Occipital lobe (tissue), 2 donors: Measurements from ENCODE around the gene RPL29. TPM values are rescaled to one million over a fixed set of nuclear protein-coding genes. Genes with fewer than 3 reads are reported as not detected.
"Not testable (repeated sequence)": the region's sequence is repeated elsewhere in the genome, so short reads cannot be mapped to it uniquely, and the experiment has no call there.

ENCODE experiments used
- DNase-seq: peaks from one replicate; lab custom pipeline; 2025; lab: John Stamatoyannopoulos, UW
- total RNA-seq: library from RNA; depleted of rRNA; stranded (reverse); fragments of >200 nt; gene quantifications from one replicate; pipeline ENCODE4 v1.2.3, GENCODE V29; 2014

The RPL29 gene
- 778 TPM for total RNA-seq

DNA sequence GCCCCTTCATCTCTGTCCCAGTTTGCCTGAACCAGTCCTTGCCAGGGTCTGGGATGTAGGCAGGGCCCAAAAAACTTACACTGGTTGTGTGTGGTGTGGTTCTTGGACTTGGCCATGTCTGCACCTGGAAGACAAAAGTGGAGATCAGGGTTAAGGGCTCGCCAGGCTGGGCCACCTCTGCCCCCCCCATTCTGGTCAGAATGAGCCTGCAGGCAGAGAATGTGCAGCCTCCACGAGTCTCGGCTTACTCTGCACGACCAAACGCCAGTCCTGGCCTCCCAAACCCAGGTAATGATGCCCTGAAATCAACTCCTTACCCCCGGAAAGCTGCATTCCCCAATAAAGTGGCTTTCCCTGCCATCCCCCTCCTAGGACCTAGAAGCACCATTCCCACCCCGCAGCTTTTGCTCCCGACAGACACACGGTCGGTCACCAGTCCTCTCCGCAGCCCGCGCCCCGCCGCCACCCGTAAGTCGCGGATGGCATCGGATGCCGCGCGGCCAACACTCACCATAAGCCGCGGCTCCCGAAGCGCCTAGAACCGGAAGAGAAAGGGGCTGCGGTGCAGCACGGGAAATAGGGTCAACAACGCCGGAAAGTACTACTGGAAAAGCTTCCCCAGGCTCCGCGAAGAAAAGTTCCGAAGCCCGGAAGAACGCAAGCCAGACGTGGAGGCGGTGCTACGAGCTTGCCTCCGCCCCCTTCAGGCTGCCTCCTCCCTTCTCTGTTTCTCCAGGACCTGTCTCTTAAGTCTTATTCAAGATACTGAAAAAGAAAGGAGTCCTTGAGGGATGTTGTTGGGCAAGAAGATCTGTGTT, at the start of gene RPL29:
Gene RPL29 (minus strand): TSS at position 550 of the 818 bp plus-strand sequence. CDS start 434 bp downstream, at position 116.
- DNase-seq, result peak; percentile 89

DNA sequence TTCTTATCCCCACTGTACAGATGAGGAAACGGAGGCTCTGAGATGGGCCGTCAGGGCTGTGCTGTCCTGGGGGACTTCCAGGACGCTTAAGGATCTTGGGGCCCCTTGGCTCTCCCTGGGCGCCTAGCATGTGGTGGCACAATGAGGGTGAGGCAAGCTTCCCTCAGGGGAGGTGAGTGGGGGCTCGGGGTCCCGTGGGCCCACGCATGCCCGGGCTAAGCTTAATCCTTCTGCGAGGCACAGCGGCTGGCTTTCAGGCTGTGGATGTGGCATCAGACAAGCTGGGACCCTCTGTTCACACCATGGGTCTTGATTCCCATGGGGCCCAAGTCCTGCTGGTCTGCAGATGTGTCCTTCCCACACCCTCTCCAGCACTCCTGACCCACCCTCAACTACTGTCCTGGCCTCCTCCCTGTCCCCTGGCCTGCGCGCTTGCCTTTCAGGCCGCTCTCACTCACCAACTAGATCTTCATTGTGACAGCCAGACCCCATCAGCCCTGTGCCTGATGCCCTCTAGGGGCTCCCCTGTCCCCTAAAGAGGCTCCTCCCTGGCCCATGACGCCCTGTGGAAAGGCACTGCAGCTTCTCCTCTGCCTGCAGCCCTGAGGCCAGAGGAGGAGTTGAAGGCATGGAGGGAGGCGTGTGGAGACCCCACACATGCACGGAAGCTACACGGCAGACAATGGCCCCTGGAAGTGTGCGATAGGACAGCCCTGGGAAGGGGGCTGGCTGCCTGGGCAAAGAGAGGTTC, 49.3 kb upstream of the RPL29 start:
- DNase-seq, result no peak

DNA sequence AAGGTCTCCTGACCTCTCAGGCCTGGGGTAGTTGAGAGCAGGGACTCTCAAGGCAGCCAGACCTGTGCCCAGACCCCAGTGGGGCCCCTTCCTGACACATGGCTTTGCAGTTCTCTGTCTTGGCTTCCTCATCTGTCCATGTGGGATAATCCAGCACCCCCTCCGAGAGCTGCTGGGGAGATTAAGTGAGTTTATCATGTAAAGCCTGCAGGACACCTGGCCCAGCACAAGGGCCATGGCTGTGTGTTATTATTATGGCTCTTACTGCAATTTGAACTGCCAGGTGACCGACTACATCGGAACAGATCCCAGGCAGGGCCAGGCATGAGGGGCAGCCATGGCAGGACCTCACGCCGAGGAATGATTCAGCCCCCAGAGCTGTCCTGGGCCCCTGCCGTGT, 48.1 kb upstream of the RPL29 start:
- DNase-seq, result no peak

DNA sequence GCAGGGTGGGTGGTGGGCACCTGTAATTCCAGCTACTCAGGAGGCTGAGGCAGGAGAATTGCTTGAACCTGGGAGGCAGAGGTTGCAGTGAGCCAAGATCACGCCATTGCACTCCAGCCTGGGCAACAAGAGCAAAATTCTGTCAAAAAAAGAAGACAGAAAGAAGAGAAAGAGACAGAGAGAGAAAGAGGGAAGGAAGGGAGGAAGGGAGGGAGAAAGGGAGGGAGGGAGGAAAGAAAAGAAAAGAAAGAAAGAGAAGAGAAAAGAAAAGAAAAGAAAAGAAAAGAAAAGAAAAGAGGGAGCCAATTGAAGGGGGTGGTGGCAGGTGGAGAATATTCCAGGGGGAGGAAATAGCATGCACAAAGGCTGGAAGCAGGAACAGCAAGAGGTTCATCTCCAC, 47.3 kb upstream of the RPL29 start:
- not testable (repeated sequence) for DNase-seq

DNA sequence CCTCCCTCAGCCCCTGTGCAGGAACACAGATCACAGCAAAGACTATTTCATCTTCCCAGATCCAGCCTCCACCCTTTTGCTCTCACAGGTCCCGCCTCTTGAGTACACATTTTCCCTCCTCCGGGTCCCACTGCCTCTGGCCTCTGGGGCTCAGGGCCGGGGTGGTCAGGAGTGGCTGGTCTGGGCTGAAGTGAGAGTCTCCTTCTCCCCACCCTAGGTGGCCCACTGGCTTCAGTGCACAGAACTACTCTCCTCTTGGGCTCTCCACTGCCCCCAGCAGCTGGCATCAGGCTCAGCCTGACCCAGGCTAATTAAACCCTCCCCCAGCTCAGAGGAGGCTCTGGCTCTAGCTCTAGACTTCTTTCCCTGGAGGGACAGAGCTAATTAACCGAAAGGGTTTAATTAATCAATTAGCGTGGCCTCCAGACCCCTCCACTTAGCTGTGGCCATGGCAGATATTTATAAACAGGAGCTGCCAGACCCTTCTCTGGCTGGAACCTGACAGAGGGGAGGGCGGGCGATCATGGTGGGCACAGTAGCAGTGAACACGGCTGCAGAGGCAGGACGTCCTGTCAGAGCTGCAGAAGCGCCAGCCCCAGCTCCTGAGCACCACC, 45.5 kb upstream of the RPL29 start:
- DNase-seq, result peak; percentile 44

DNA sequence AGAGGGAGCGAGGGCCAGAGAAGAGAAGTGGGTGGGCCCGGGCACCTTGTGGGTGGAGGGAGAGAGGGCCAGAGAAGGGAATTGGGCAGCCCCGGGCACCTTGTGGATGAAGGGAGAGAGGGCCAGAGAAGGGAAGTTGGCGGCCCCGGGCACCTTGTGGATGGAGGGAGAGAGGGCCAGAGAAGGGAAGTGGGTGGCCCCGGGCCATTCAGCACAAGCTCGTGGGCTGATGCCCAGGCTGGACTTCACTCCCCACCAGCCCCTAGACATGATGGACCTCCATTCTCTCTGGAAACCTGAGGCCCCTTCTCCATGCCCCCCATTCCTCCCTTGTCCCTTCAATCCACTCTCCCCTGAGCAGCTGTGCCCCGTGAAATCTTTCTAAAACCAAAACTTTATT, 44.9 kb upstream of the RPL29 start:
- no peak for DNase-seq

DNA sequence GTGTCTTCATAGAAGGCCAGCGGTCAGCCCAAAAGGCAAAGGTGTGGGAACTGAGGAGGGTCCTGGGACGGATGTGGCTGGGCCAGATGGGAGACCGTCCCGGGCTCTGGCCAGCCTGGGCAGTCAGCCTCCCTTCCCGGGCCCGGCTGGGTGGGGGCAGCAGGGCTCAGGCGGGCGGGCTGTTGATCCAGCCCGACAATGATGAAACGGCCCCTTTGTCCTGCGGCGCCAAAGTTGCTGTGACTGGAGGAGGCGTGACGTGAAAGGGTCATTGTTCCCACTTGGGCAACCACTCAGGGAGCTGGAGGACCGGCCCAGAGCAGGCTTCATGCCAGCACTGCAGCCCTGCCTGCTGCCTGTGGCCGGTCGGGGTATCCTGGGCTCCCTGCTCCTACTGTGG, 44.2 kb upstream of the RPL29 start:
- peak; percentile 92 for DNase-seq

DNA sequence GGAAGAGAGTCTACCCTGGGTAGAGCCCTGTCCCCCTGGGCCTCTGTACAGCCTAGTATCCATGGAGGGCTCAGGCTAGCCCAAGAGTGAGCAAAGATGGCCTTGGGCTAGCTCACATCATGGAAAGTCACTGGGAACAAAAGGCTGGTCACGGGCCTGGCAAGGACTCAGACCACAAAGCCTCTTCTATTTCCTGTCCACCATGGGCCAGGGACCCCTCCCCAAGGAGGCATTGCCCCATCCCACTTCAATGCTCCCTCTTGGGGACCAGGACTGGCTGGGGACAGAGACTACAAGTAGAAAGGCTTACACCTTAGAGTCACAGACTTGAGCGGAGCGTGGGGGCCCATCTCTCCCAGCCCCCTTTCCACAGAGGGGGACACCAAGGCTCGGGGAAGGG, 43.7 kb upstream of the RPL29 start:
- DNase-seq, result no peak

DNA sequence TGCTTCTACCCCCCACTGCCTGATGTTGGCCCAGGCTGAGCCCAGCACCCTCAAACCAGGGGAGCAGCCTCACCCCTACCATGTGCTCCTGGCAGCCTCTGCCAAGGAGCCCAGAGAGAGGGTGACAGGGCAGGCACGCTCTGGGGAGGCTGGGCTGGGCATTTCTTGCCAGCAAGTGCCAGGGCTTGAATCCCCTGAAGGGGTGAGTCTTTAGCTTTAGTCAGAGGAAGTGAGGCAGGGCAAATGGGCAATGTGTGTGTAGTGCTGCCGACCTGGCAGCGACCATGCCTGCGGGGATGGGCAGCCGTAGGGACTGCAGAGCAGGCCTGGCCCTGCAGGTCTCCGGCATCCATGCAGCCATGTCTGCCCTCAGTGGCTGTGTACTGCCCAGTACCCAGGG, 42.5 kb upstream of the RPL29 start:
- DNase-seq, result no peak

DNA sequence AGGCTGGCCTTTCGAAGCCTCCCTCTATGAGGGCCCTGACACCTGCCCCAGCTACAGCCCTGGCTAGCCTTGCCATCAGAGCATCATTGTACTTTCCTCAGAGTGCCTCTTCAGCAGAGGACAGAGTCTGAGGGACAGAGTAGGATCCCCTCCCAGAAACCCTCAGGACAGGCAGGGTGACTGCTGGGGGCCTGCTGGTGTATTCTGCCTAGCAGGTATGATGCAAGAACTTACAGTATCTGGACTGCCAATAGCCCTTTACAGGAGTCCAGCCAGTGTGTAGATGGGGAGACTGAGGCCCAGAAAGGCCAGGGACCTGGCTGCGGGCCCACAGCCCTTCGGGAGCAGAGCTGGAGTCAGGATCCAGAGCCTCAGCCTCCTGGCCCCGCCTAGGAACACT, 41.6 kb upstream of the RPL29 start:
- DNase-seq, result no peak

DNA sequence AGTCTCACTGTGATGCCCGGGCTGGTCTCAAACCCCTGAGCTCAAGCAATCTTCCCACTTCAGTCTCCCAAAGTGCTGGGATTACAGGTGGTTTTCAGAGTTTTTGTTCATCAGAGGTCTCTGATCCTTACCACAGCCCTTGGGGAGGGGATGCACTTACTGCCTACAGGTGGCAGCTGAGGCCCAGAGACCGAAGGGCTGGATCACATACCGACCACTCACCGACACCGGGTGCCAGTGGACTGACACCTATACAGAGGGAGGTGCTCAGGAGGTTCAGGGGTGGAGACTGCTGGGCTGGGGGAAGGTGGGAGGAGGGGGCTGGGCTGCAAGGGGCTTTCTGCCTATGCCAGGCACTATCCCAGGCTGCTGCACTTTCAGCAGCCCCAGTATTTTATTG, 41.1 kb upstream of the RPL29 start:
- DNase-seq, result no peak

DNA sequence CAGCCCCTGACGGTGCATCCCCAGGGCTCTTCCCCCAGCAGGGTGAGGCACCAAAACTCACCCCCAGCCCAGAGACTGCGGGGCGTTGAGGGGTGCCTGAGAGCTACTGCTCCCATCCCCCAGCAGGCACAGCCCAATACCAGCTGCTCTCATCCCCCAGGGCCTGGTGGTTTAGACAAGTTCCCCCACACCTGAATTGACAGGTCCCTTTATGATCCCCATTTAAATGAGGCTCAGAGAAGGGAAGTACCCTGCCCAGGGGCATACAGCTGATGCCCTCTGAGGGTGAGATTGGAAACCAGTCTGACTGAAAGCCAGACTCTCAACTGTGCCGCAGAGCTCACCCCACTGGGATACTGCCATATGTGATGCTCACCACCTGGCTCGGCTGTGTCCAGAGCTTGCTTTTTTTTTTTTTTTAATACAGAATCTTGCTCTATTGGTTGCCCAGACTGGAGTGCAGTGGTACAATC, 40.6 kb upstream of the RPL29 start:
- DNase-seq, result no peak

DNA sequence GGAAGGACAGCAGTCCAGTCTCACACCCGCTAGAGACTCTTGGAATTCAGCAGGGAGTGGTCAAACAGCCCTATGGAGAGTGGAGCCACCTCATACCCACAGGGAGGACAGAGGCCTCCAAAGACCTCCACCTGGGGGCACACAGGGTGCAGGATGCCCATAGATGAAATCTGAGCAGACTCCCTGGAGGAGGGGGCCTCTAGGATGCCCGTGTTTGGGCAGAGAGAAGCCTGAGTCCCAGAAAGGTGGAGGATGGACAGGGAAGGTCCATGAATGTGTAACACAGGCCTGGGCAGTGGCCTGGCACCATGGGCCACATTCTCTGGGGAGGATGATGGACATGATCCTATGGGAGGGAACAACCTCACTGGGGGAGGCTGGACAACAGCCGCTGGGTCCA, 39.0 kb upstream of the RPL29 start:
- no peak for DNase-seq

DNA sequence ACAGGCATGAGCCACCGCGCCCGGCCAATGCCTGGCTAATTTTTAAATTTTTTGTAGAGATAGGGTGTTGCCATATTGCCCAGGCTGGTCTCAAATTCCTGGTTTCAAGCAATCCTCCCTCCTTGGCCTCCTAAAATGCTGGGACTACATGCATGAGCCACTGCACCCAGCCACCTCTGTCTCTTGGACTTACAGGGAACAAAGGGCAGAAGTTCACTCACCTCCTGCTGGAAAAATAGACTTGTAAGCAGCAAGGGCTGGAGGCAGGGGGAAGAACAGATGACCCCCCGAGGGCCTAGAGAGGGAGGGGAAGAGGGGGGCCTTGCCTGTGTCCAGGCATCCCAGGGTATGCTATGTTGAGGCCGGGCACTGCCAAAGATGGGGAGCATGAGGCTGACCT, 38.5 kb upstream of the RPL29 start:
- DNase-seq, result no peak

DNA sequence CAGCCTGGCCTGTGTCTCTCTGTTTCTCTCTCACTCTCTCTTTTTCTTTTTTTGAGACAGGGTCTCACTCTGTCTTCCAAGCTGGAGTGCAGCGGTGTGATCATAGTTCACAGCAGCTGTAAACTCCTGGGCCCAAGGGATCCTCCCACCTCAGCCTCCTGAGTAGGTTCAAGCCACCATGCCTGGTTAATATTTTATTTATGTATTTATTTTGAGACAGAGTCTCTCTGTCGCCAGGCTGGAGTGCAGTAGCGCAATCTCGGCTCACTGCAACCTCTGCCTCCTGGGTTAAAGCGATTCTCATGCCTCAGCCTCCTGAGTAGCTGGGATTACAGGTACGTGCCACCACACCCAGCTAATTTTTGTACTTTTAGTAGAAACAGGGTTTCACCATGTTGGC, 38.1 kb upstream of the RPL29 start:
- not testable (repeated sequence) for DNase-seq

DNA sequence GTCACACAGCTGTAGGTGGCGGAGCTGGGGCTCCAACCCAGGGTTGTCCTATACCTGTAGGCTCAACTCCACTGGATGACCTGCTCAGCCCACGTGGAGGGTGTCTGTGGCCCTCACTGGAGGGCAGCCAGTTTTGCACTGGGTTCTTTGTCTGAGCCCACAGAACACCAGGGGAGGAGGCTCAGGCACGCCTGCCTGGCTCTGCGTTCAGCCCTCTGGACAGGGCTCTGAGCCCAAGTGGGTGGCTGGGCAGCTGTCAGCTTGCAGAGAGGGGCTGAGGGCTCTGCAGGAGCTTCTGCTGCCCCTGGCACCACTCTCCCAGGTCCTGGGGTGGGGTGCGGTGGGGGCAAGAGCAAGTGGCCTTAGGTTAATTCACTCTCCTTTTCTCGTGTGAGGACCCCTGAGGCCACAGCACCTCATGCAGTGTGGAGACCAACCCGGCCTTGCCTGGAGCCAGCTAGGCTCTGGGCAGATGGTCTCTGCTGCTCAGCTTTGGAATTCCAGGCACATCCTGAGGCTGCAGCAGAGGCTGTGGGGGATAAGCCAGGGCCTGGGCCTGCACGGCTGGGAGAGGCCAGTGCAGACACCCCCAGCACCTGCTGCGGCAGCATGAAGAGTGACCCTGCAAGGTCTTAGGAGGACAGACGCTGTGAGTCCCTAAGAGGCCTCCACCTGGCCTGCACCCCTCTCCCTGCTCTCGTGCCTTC, 37.2 kb upstream of the RPL29 start:
- no peak for DNase-seq

DNA sequence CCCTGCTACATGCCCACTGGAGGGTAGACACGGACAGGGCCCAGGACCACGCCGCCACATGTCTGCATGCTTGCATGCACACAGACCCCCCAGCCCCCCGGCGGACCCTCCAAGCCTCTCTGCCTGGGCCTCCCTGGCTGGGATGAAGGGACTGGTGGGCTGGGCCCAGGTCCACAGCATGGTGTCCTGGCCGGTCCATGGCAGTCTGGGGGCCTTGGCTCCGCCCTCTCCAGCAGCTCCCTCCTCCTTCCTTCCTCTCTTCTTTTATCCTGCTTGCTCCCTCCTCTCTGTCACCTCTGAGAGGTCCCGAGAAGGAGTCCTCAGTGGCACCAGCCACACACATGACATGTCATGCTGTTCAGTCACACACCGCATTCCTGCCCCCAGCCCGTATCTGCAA, 36.2 kb upstream of the RPL29 start:
- no peak for DNase-seq

DNA sequence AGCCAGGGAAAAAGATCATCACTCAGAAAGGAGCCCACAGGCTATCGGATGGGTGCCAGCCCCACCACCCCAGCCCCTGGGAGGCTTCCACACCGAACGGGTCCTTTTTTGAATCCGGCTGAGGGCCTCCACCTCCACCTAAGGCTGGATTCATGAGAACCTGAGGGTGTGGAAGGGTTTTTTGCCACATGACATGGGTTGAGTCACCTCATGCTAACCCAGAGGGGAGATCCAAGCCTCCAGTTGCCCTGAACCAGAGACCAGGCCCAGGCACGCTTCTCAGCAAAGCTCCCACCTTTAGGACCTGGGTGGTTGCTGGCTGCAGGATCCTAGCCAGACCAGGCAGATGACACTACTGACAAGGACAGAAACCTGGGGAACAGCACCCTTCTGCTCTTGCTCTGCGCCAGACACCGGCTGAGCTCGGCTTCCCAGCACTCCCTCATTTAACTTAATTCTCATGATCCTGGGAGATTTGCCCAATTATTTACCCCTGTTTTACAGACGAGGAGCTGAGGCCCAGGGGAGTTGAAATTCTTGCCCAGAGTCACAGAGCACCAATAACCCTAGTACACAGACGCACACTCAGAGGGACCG, 35.1 kb upstream of the RPL29 start:
- no peak for DNase-seq

DNA sequence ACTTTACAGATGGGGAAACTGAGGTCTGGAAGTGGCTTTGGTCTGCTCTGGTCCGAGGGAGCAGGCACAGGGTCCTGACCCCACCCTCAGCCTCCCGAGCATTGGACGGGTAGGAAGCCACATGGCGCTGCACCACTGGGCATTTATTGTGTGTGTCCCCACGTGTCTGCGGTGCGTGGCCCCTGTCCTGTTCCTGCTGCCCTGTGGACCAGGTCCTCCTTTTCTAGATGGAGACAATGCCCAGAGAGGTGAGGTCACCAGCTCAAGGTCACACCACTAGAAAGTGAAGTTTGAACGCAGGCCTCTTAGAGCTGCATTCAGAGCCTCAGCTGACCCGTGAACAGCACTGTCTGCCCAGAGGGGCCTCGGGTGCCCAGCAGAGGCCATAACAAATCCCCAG, 33.8 kb upstream of the RPL29 start:
- DNase-seq, result no peak

DNA sequence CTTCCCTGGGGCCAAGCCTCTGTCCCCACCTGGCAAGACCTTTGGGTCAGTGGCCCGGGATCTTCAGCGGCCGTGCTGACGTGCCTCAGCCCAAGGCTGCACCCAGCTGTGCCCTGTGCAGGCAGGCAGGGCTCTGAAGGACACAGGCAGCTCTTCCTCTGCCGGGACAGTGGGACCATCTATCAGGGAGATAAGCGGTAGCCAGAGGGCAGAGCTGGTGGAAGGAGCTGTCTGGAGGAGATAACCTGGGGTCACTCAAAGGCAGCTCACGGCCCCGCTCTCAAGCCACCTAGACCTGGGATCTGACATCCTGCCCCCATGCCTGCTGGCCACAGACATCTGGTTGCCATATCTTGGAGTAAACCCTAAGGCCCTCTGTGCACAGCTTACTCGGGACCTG, 33.4 kb upstream of the RPL29 start:
- DNase-seq, result no peak

DNA sequence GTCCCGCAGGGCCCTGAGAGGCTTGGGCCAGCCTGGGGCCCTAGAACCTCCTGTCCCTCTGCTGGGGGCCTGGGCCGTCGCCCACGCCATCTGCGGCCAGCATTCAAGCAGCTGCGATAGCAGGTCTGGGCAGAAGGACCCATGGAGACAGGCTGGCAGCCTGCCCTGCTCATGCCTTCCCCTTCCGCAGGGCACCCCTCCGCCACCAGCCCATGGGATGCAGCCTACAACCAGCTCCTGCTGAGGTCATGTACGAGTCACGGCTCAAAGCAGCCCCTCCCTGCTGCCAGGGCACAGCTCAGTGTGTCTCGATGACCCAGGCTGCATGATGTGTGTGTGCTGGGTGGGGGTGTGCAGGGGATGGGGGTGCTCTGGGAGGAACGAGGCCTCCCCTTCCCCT, 32.9 kb upstream of the RPL29 start:
- peak; percentile 75 for DNase-seq
